Measurements from ENCODE around the gene FRAT1. TPM values are rescaled to one million over a fixed set of nuclear protein-coding genes. Genes with fewer than 3 reads are reported as not detected.

FRAT1 gene
- total and polyA plus RNA-seq, 2 of the 13 experiments (the other 11 are each of a cell fraction or from before 2014, with no cell fraction given): 1.7 to 2.3 TPM

GRCh38 chr10:97333351-97333600 is 14.2 kb downstream of the FRAT1 start:
- Histone ChIP-seq H3K27ac (ENCODE audit: extremely low read length, insufficient read depth, low read length) (peak overlapping the region; percentile 71), H2AFZ (ENCODE audit: low read length) (no peak overlapping the region), H3K4me3 (replicated peaks in 1 of 3; ENCODE audit: insufficient read depth in 1 of 3, low read depth in 2 of 3, low read length in 3 of 3) (peak overlapping the region; percentile 65 to 87 (median 82)), H3K27me3 (ENCODE audit: control insufficient read depth in 1 of 2, insufficient read depth in 2 of 2, low read length in 2 of 2) (no peaks in the 10 kb centered on the region), H3K79me2 (ENCODE audit: insufficient read depth, low read length) (peaks cover 40% of the 10 kb centered on the region), H3K9me3 (ENCODE audit: low read length) (no peaks in the 10 kb centered on the region), H3K9ac (ENCODE audit: insufficient read depth, low read depth, low read length) (peak overlapping the region; percentile 98), H3K36me3 (replicated peaks in 1 of 2; ENCODE audit: control insufficient read depth in 1 of 2, insufficient read depth in 2 of 2, low read length in 2 of 2) (no peaks in the 10 kb centered on the region), H4K20me1 (ENCODE audit: insufficient read depth, low read length) (no peaks in the 10 kb centered on the region), H3K4me1 (ENCODE audit: insufficient read depth, low read length) (peaks cover 65% of the 10 kb centered on the region), H3K4me2 (ENCODE audit: low read depth, low read length) (peak overlapping the region; percentile 81)
- POLR2A ChIA-PET: interaction anchor here (1.4 to 7.4 kb wide), 5 partner anchors 14 to 68 kb away, joined by 4 to 98 read pairs (median 8); partner anchors contain the start of genes ARHGAP19, FRAT1 and RRP12
- WGBS (ENCODE audit: low lambda C conversion rate): under 1% methylated on average over 7 of the region's 7 CpGs
- peak; percentile 5; the same call in 2 of the 3 replicates for ATAC-seq
- CTCF ChIA-PET (ENCODE audit: low intra/inter-chr PET ratio, low total read pairs): interaction anchor here (1.6 to 1.8 kb wide), 2 partner anchors 13 to 55 kb away, joined by 6 read pairs; no protein-coding TSS in a partner anchor
- intact Hi-C loops (cut with micrococcal nuclease; ENCODE audit: unreplicated experiment) (loop anchor here (1.0 to 2.0 kb wide), 2 partner anchors 41 to 54 kb away; partner anchors contain the start of gene ARHGAP19), in situ Hi-C loops (cut with HindIII; ENCODE audit: extremely low pct_ligation_motif_present, low pct_unique_long_range_greater_than_20kb) (loop anchor here (5.0 kb wide), 1 partner anchor 41 kb away; the partner anchor contains the start of gene ARHGAP19)
- BruUV-seq (replicated peaks): no TSS peak
- FAIRE-seq: no peak
- no peak for DNase-seq (ENCODE audit: low spot score)
- TF ChIP-seq YEATS4 (CRISPR knock-in tag; IDR thresholded peaks at IDR 0.05; ENCODE audit: borderline replicate concordance): 0 out of 2 replicates have a peak, but pooled peaks have one; percentile 17
- TF ChIP-seq, protein P1, sequence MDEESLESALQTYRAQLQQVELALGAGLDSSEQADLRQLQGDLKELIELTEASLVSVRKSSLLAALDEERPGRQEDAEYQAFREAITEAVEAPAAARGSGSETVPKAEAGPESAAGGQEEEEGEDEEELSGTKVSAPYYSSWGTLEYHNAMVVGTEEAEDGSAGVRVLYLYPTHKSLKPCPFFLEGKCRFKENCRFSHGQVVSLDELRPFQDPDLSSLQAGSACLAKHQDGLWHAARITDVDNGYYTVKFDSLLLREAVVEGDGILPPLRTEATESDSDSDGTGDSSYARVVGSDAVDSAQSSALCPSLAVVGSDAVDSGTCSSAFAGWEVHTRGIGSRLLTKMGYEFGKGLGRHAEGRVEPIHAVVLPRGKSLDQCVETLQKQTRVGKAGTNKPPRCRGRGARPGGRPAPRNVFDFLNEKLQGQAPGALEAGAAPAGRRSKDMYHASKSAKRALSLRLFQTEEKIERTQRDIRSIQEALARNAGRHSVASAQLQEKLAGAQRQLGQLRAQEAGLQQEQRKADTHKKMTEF (CRISPR knock-in tag; IDR thresholded peaks at IDR 0.05): no peak
- 0 out of 2 replicates have a peak, but pooled peaks have one; percentile 40 for TF ChIP-seq ZFP37 (CRISPR knock-in tag; IDR thresholded peaks at IDR 0.05; ENCODE audit: borderline replicate concordance)
- no peak for TF ChIP-seq ZSCAN30 (CRISPR knock-in tag; IDR thresholded peaks at IDR 0.05)
- TF ChIP-seq ZNF34 (CRISPR knock-in tag; IDR thresholded peaks at IDR 0.05; ENCODE audit: borderline replicate concordance): no peak
- no peak for TF ChIP-seq STAT6 (CRISPR knock-in tag; IDR thresholded peaks at IDR 0.05; ENCODE audit: borderline replicate concordance)
- no peak; the same call in 1 of the 2 replicates for TF ChIP-seq ZC3H13 (CRISPR knock-in tag; IDR thresholded peaks at IDR 0.05)
- TF ChIP-seq SAP130 (CRISPR knock-in tag; IDR thresholded peaks at IDR 0.05; ENCODE audit: low read depth): no peak
- TF ChIP-seq ZNF180 (CRISPR knock-in tag; IDR thresholded peaks at IDR 0.05; ENCODE audit: borderline replicate concordance, low read depth): no peak
- TF ChIP-seq HNRNPUL1 (IDR thresholded peaks at IDR 0.05; ENCODE audit: low read depth, low read length): no peak
- TF ChIP-seq, protein P2, sequence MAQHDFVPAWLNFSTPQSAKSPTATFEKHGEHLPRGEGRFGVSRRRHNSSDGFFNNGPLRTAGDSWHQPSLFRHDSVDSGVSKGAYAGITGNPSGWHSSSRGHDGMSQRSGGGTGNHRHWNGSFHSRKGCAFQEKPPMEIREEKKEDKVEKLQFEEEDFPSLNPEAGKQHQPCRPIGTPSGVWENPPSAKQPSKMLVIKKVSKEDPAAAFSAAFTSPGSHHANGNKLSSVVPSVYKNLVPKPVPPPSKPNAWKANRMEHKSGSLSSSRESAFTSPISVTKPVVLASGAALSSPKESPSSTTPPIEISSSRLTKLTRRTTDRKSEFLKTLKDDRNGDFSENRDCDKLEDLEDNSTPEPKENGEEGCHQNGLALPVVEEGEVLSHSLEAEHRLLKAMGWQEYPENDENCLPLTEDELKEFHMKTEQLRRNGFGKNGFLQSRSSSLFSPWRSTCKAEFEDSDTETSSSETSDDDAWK (CRISPR knock-in tag; IDR thresholded peaks at IDR 0.05): no peak
- TF ChIP-seq TCF7L2 (IDR thresholded peaks at IDR 0.05; ENCODE audit: low read depth, low read length): no peak
- TF ChIP-seq SNAPC2 (CRISPR knock-in tag; IDR thresholded peaks at IDR 0.05): no peak
- TF ChIP-seq HOXA5 (CRISPR knock-in tag; IDR thresholded peaks at IDR 0.05): 0 out of 2 replicates have a peak, but pooled peaks have one; percentile 37
- TF ChIP-seq FOSL2 (CRISPR knock-in tag; IDR thresholded peaks at IDR 0.05): no peak
- TF ChIP-seq NKX3-1 (CRISPR knock-in tag; IDR thresholded peaks at IDR 0.05): 0 out of 2 replicates have a peak, but pooled peaks have one; percentile 17
- no peak for TF ChIP-seq HNRNPH1 (optimal IDR thresholded peaks at IDR 0.05; ENCODE audit: low read depth, low read length)
- no peak for TF ChIP-seq TAF15 (IDR thresholded peaks at IDR 0.05; ENCODE audit: low read depth, low read length, poor library complexity, severe bottlenecking)
- no peak for TF ChIP-seq SMAD9 (CRISPR knock-in tag; IDR thresholded peaks at IDR 0.05)

All from HepG2 (cell line).